B cell (primary cell): Measurements from ENCODE around the gene RPS10. TPM values are rescaled to one million over a fixed set of nuclear protein-coding genes. Genes with fewer than 3 reads are reported as not detected.

Experiments
- ATAC-seq: fragments of 200-7000 bp; cut with Tn5 transposase; one replicate; pipeline ENCODE4 v1.10.0; 2021; ENCODE audit warnings: low read depth, mild to moderate bottlenecking, moderate number of reproducible peaks, moderate library complexity
- CTCF ChIA-PET: fragments of 350-600 bp; sonication (Branson Sonifier 250); formaldehyde crosslinking; loops from one replicate; lab custom pipeline; 2021; ENCODE audit warnings: antibody characterized with exemption, inconsistent platforms; lab: Charles Lee
- POLR2A ChIA-PET: fragments of 350-600 bp; sonication (Branson Sonifier 250); formaldehyde crosslinking; loops from one replicate; lab custom pipeline; 2021; ENCODE audit warnings: antibody characterized with exemption; lab: Charles Lee
- DNase-seq: peaks from one replicate; pipeline ENCODE4 v3.0.0; 2013
- H2AFZ ChIP-seq: 2 replicates; pipeline ENCODE4 v1.6.1; 2012; ENCODE audit warnings: mild to moderate bottlenecking, low read depth, low read length; ENCODE audit not compliant: insufficient read depth, poor library complexity, severe bottlenecking
- H3K27ac ChIP-seq, 2 donors: 1 replicate in 1 of 2; 2 replicates in 1 of 2; pipeline ENCODE4 v1.5.1; 2012 to 2013; ENCODE audit warnings: low read length in 2 of 2, mild to moderate bottlenecking in 2 of 2, moderate library complexity in 1 of 2
- H3K27me3 ChIP-seq, 4 experiments: fragments of 200-600 bp in 1 of 4; sonication (generic) in 1 of 4; replicated peaks in 1 of 4; 1 replicate in 2 of 4; 2 replicates in 2 of 4; pipeline versions ENCODE4 v1.6.1 to v1.7.0; 2013 to 2016; ENCODE audit warnings: low read length in 3 of 4, mild to moderate bottlenecking in 2 of 4, mixed read lengths in 1 of 4, moderate library complexity in 1 of 4; ENCODE audit not compliant: insufficient read depth in 4 of 4, control insufficient read depth in 3 of 4; ENCODE audit errors: control extremely low read depth in 1 of 4
- H3K36me3 ChIP-seq, 2 experiments: replicated peaks in 1 of 2; 1 replicate in 1 of 2; 2 replicates in 1 of 2; pipeline versions ENCODE4 v1.6.1 to v1.7.1; 2013; ENCODE audit warnings: low read length in 1 of 2; ENCODE audit not compliant: insufficient read depth in 2 of 2, control insufficient read depth in 1 of 2; ENCODE audit errors: control extremely low read depth in 1 of 2, extremely low read depth in 1 of 2
- H3K4me1 ChIP-seq, 2 donors: fragments of 200-600 bp in 1 of 2; sonication (generic) in 1 of 2; 1 replicate in 1 of 2; 2 replicates in 1 of 2; pipeline versions ENCODE4 v1.5.1 to v1.6.1; 2013 to 2017; ENCODE audit warnings: low read length in 2 of 2; ENCODE audit not compliant: control insufficient read depth in 2 of 2, insufficient read depth in 2 of 2
- H3K4me2 ChIP-seq: replicated peaks from 2 replicates; pipeline ENCODE3; 2012; ENCODE audit warnings: mild to moderate bottlenecking, low read depth, low read length; ENCODE audit not compliant: poor library complexity, severe bottlenecking
- H3K4me3 ChIP-seq, 5 experiments: fragments of 200-600 bp in 1 of 5; sonication (generic) in 1 of 5; 1 replicate in 3 of 5; 2 replicates in 2 of 5; pipeline versions ENCODE4 v1.5.1 to v1.7.0; 2011 to 2016; ENCODE audit warnings: low read length in 4 of 5, mild to moderate bottlenecking in 4 of 5, low read depth in 2 of 5, control low read depth in 1 of 5, moderate library complexity in 1 of 5; ENCODE audit not compliant: insufficient read depth in 1 of 5; ENCODE audit errors: control extremely low read depth in 1 of 5, extremely low read depth in 1 of 5
- H3K79me2 ChIP-seq: fragments of 200-600 bp; sonication (generic); one replicate; pipeline ENCODE4 v1.6.0; 2016; ENCODE audit warnings: low read length; ENCODE audit not compliant: control insufficient read depth, insufficient read depth
- H3K9ac ChIP-seq: fragments of 200-600 bp; sonication (generic); 2 replicates; pipeline ENCODE4 v1.6.1; 2017; ENCODE audit warnings: mild to moderate bottlenecking, low read length, moderate library complexity
- H3K9me3 ChIP-seq, 3 donors: one replicate each; pipeline versions ENCODE4 v1.6.1 to v1.7.1; 2013; ENCODE audit warnings: low read length in 2 of 3; ENCODE audit not compliant: control insufficient read depth in 2 of 3, insufficient read depth in 1 of 3; ENCODE audit errors: control extremely low read depth in 1 of 3
- H4K20me1 ChIP-seq: 2 replicates; pipeline ENCODE4 v1.6.0; 2012; ENCODE audit warnings: mild to moderate bottlenecking, low read length; ENCODE audit not compliant: insufficient read depth, control insufficient read depth, poor library complexity, severe bottlenecking
- H3K27ac Mint-ChIP-seq: one replicate; pipeline ENCODE4 v1.8.0; 2021; ENCODE audit warnings: mixed read lengths
- H3K27me3 Mint-ChIP-seq: one replicate; pipeline ENCODE4 v1.8.0; 2021; ENCODE audit warnings: mixed read lengths
- H3K4me1 Mint-ChIP-seq: one replicate; pipeline ENCODE4 v1.8.0; 2021; ENCODE audit warnings: mixed read lengths
- H3K4me3 Mint-ChIP-seq: one replicate; pipeline ENCODE4 v1.8.0; 2021; ENCODE audit warnings: mixed read lengths
- H3K9me3 Mint-ChIP-seq: one replicate; pipeline ENCODE4 v1.8.0; 2022; ENCODE audit warnings: mixed read lengths; ENCODE audit not compliant: insufficient read depth
- CTCF ChIP-seq: fragments of 200-600 bp; IDR thresholded peaks from one replicate; pipeline ENCODE4 v1.8.0; 2022; ENCODE audit warnings: antibody characterized with exemption, mild to moderate bottlenecking
- EZH2 ChIP-seq: IDR thresholded peaks from 2 replicates; pipeline ENCODE4 v1.6.1; 2012; ENCODE audit warnings: borderline replicate concordance, low read depth, mild to moderate bottlenecking, moderate library complexity, low read length; ENCODE audit not compliant: insufficient read depth, poor library complexity, severe bottlenecking
- WGBS: methylation state at CpG from one replicate; pipeline ENCODE4 v1.1.5; 2013; ENCODE audit warnings: missing lambda C conversion rate; ENCODE audit not compliant: insufficient coverage; 5-methylcytosine and 5-hydroxymethylcytosine counted together
- intact Hi-C: fragments of 100-400 bp; cut with micrococcal nuclease; formaldehyde crosslinking; loops from one replicate; pipeline ENCODE4 v1.10.0; 2022
- polyA plus RNA-seq: library from polyadenylated mRNA; depleted of rRNA; stranded (reverse); fragments of >200 nt; gene quantifications from 2 replicates; pipeline ENCODE4 v1.2.3, GENCODE V29; 2012
- total RNA-seq, 2 donors: library from RNA; stranded (reverse); fragments of 120-200 nt in 1 of 2; gene quantifications; 1 replicate in 1 of 2; 2 replicates in 1 of 2; pipeline versions ENCODE4 v1.2.3 to v1.2.4, GENCODE V29; 2013 to 2022

Gene RPS10
- total and polyA plus RNA-seq, 2 donors (not counting 1 experiment from before 2014, with no cell fraction given) = 2,707 to 6,226 TPM

DNA sequence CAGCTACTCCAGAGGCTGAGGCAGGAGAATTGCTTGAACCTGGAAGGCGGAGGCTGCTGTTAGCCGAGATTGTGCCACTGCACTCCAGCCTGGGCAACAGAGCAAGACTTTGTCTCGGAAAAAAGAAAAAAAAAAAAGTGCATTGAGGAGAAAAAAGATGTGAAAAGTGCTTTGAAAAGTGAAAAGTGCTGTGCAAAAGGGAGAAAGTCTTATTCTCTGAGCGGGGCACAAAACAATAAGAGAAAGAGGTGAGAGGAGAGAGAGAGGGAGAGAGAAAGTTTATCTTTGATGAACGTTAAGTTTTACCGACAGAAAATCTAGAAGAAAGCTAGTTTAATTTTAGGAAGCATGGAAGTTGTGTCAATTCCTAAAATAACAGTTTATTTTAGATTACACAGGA lies 36.1 kb upstream of the RPS10 start:
- Histone ChIP-seq H3K9ac (no peak overlapping the region), H3K4me3 (no peak overlapping the region), H3K9me3 (peaks cover 0 to 6% (median 0%) of the 10 kb centered on the region in 3 donors), H3K27ac (no peak overlapping the region), H3K4me2 (no peak overlapping the region), H3K36me3 (no peaks in the 10 kb centered on the region), H3K27me3 (peaks cover 0 to 28% (median 7%) of the 10 kb centered on the region in 4 experiments), H4K20me1 (no peaks in the 10 kb centered on the region), H2AFZ (no peak overlapping the region), H3K79me2 (no peaks in the 10 kb centered on the region), H3K4me1 (peaks cover 10 to 13% of the 10 kb centered on the region in 2 donors)
- TF ChIP-seq EZH2 = no peak
- TF ChIP-seq CTCF = no peak
- Mint-ChIP-seq H3K9me3 (no peaks in the 10 kb centered on the region), H3K27ac (no peak overlapping the region), H3K4me1 (peaks cover 15% of the 10 kb centered on the region), H3K27me3 (peaks cover 17% of the 10 kb centered on the region), H3K4me3 (no peak overlapping the region)
- ChIA-PET CTCF (interaction anchor here (0.7 to 8.9 kb wide), 7 partner anchors 131 to 678 kb away, joined by 3 to 178 read pairs (median 3); no protein-coding TSS in a partner anchor), POLR2A (no interaction called here)
- 97% methylated on average over 3 of the region's 6 CpGs for WGBS
- intact Hi-C loops = no loop called here
- ATAC-seq (no peak), DNase-seq (no peak)

- H3K9ac ChIP-seq = no peak overlapping the region
- H3K79me2 ChIP-seq = no peaks in the 10 kb centered on the region
- H2AFZ ChIP-seq = no peak overlapping the region
- H3K27me3 ChIP-seq = peaks cover 0 to 24% (median 7%) of the 10 kb centered on the region in 4 experiments
- TF ChIP-seq CTCF (no peak), EZH2 (no peak)
- intact Hi-C loops = loop anchor here (1.0 kb wide), 1 partner anchor 148 kb away; no protein-coding TSS in a partner anchor
- H3K4me1 ChIP-seq = peaks cover 7 to 8% of the 10 kb centered on the region in 2 donors
- no peak overlapping the region for H3K27ac Mint-ChIP-seq
- ATAC-seq (no peak), DNase-seq (no peak)
- H3K27ac ChIP-seq = no peak overlapping the region
- no peaks in the 10 kb centered on the region for H3K9me3 Mint-ChIP-seq
- peaks cover 0 to 6% (median 0%) of the 10 kb centered on the region in 3 donors for H3K9me3 ChIP-seq
- ChIA-PET POLR2A (no interaction called here), CTCF (interaction anchor here (0.8 to 8.9 kb wide), 15 partner anchors 8 to 780 kb away, joined by 3 to 178 read pairs (median 5); partner anchors contain the start of gene BLTP3A)
- WGBS = 91% methylated on average over 3 of the region's 5 CpGs
- H3K36me3 ChIP-seq = no peaks in the 10 kb centered on the region
- no peak overlapping the region for H3K4me3 Mint-ChIP-seq
- H3K27me3 Mint-ChIP-seq = peaks cover 17% of the 10 kb centered on the region
- no peaks in the 10 kb centered on the region for H4K20me1 ChIP-seq
- H3K4me3 ChIP-seq = no peak overlapping the region
- no peak overlapping the region for H3K4me2 ChIP-seq
- H3K4me1 Mint-ChIP-seq = peaks cover 8% of the 10 kb centered on the region
Measured at GRCh38 chr6:34460796-34461507, 35.1 kb upstream of the RPS10 start.
